ENCODE data around the gene SEC24D. TPM values are rescaled to one million over a fixed set of nuclear protein-coding genes. Genes with fewer than 3 reads are reported as not detected.

Gene SEC24D
- total RNA-seq, 4 donors from 2014 or later: 14.5 to 51.5 (median 28.2) TPM

GRCh38 chr4:118752551-118752950 is 83.4 kb downstream of the SEC24D start:
- TF ChIP-seq, protein P1, sequence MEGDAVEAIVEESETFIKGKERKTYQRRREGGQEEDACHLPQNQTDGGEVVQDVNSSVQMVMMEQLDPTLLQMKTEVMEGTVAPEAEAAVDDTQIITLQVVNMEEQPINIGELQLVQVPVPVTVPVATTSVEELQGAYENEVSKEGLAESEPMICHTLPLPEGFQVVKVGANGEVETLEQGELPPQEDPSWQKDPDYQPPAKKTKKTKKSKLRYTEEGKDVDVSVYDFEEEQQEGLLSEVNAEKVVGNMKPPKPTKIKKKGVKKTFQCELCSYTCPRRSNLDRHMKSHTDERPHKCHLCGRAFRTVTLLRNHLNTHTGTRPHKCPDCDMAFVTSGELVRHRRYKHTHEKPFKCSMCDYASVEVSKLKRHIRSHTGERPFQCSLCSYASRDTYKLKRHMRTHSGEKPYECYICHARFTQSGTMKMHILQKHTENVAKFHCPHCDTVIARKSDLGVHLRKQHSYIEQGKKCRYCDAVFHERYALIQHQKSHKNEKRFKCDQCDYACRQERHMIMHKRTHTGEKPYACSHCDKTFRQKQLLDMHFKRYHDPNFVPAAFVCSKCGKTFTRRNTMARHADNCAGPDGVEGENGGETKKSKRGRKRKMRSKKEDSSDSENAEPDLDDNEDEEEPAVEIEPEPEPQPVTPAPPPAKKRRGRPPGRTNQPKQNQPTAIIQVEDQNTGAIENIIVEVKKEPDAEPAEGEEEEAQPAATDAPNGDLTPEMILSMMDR (IDR thresholded peaks at IDR 0.05; ENCODE audit: low read depth): no peak

DNA sequence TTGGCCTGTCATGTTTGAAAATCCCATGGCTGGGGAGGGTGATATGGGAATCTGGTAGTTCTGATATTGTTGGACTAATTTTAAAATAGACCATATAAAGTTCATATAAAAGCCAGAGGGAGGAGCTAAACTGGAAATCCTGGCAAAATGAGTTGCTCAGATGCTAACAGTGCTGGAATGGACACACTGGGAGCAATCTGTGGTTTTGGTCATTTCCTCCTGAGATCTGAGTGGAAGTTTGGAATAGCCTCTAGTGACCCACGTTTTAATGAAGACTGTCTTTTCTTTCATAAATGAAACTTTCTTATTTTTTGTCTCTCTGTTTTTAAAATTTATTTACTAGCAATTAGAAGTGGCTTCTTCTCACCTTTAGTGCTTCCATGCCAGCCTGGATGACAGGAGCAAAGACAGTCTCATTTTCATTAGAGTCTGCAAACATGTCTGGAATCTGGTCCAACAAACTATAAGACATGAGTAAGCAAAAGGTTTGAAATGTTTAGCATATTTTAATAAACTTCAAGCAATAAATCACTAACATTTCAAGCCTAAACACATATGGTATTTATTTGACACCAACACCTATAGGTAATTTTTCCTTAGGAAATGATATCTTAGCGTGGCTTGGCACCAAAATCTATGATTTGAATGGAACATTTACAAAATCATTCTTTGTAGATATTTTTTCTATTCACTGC is 84.2 kb downstream of the SEC24D start:
- TF ChIP-seq, protein P1 (IDR thresholded peaks at IDR 0.05; ENCODE audit: low read depth): no peak

- TF ChIP-seq, protein P1 (IDR thresholded peaks at IDR 0.05; ENCODE audit: low read depth): no peak
Observed at GRCh38 chr4:118749347-118749988, 86.5 kb downstream of the SEC24D start.

DNA sequence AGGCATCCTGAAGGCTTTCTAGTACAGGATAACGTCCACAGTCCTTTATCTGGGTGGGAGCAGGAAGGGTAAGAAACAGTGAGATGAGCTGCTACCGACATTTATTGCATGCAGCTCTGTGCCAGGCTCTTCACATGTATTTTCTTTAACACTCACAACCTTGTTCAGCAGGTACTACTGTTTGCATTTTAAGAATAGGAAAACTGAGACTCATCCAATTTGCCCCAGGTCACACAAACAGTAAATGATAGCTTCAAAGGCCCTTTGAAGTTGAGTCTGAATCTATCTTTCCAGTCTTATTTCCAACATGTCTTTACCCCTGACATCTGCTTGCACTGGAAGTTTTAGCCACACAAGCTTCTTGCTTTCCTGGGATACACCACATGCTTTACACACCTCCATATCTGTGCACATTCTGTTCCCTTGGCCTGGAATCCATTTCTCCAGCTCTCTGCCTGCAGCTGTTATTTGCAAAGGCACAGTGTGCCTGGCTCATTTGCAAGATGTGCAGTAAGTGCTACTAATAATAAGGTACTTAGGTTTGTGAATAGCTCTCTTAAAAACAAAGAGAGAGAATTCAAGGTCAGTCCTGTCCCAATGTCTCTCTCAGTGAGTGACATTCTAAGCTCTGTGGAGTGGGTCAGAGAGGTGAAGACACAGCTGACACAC is 89.5 kb downstream of the SEC24D start:
- TF ChIP-seq, protein P1 (IDR thresholded peaks at IDR 0.05; ENCODE audit: low read depth): no peak

DNA sequence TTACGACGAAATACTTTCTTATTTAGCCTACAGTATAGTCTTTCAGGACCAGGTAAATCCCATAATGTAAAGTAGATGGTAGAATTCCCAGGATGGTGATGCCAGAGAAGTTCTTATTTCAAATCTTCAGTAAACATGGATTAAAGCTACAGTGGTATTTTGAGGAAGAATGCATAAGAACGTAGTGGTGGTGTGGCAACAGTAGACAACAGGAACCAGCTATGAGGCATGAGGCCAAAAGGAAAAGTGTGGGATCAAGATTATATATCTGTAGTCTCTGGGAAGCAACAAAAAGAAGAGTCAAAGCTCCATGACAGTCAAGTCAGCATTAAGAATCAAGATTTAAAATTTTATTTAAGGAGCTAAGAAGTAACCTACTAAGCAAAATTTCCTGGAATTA is 90.6 kb downstream of the SEC24D start:
- TF ChIP-seq, protein P1 (IDR thresholded peaks at IDR 0.05; ENCODE audit: low read depth): no peak

DNA sequence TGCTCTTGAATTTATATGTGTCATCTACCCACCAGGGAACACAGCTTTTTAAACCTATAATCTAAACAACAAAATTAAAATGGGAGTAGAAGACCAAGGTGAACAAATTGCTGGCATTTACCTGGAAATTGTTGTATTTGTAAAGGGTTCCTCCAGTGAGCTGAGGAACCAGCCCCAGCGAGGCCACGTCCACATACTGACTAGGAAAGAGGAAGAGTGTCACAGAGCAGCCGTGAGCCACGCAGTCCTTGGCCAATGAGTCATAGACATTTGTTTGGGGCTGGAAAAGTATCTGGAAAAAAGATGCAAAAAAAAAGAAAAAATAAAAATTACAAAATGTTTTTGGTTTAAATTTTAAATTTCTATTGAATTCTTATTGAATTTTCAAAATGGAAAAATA is 92.1 kb downstream of the SEC24D start:
- TF ChIP-seq, protein P1 (IDR thresholded peaks at IDR 0.05; ENCODE audit: low read depth): no peak

DNA sequence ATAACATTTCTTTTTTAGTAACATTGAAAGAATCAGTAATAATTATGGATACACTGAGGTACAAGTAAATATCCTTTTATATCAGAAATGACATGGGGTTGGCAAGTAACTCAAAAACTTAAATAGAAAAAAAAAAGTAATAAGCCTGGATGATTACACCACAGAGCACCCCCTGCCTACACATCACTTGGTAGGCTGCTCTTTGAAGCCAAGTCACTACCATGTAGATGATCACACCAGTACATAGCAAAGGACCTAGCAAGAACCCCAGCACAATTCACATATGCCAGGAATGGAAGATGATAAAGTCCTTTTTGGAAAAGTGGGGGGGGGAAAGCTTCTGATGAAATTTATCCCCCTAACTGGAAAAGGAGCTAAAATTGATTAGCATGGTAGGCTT is 93.9 kb downstream of the SEC24D start:
- TF ChIP-seq, protein P1 (IDR thresholded peaks at IDR 0.05; ENCODE audit: low read depth): no peak
